Transverse colon (tissue), 3 donors: ENCODE data around the gene CHRM5.

Experiments used
- CTCF ChIP-seq, 5 experiments: fragments of 200-600 bp in 3 of 5; fragments of 450-650 bp in 2 of 5; sonication (generic) in 3 of 5; IDR thresholded peaks; 1 replicate in 2 of 5; 2 replicates in 3 of 5; pipeline ENCODE4 v1.5.1; 2016 to 2017; ENCODE audit warnings: antibody characterized with exemption in 5 of 5, inconsistent platforms in 3 of 5, mild to moderate bottlenecking in 2 of 5, moderate library complexity in 1 of 5
- EP300 ChIP-seq: sonication (generic); formaldehyde crosslinking; IDR thresholded peaks from one replicate; pipeline ENCODE4 v1.6.1; 2017; ENCODE audit warnings: antibody characterized with exemption, low read depth

- TF ChIP-seq EP300 (no peak), CTCF (IDR thresholded peaks at IDR 0.05) (no peak)
These were observed 42.0 kb upstream of the CHRM5 start for GRCh38 chr15:33926260-33926659.
